Stimulated activated CD8-positive, alpha-beta memory T cell treated with anti-CD3 and anti-CD28 coated beads, Interleukin-15, amount 100 ng/mL, for 24 hours (primary cell): ENCODE data around the gene NISCH.

Source experiments
- DNase-seq: peaks from one replicate; pipeline ENCODE4 v3.0.0-alpha.2; 2020; ENCODE audit warnings: low read depth

NISCH gene

DNA sequence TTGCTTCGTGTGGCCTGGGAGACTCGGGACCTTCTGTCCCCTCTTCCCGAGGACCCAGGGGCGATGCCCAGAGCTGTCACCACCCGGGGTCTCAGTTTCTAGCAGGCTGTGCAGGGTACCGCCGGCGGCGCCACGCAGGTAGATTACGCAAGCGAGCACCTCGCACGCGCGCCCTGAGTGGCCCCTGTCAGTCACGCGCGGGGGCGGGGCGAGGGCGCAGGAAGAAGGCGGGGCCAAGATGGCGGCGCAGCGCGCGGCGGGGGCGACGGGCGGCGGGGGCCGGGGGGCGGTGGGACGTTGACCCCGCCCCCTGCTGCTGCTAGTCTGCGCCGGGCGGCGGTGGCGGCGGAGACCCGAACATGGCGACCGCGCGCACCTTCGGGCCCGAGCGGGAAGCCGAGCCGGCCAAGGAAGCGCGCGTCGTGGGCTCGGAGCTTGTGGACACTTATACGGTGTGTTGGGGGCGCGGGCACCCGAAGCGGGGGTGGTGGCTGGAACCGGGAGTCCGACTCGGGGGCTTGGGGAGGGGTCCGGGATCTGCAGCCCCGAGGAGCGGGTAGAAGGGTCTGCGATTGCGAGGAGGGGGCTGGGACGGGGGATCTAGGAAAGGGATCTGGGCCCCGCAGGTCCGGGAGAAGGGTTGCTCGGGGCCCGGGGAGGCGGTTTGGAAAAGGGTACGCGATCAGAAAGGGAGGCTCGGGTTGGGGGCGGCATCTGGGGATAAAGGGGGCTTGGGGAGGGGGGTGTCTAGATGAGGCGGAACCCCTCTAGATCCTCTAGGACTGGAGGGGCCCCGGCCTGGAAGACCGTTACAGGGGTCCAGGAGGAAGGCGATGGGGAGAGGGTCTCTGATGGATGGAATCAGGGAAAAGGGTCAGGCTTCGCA is at the start of gene NISCH:
Gene NISCH, plus strand, starts transcription at position 322 of the 886 bp plus-strand sequence. Its CDS starts 38 bp downstream, at position 360.
- DNase-seq, result peak; percentile 98

DNA sequence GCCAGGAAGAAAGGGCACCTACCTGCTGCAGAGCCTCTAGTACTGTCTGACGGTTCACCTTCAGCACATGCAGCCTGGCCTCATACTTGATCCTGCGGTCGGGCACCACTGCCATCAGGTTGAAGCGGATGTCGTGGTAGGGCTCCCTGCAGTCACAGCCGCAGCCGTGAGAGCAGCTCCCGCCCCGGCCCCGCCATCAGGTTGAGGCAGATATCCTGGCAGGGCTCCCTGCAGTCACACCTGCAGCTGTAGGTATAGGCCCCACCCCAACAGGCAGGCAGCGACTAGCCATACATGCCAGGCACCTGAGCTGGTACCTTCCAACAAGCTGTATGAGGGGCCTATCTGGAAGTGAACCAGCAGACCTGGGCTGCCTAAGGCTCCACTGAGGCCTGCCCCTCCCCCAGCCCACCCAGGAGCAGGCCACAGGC is 49.2 kb upstream of the NISCH start:
- no peak for DNase-seq

DNA sequence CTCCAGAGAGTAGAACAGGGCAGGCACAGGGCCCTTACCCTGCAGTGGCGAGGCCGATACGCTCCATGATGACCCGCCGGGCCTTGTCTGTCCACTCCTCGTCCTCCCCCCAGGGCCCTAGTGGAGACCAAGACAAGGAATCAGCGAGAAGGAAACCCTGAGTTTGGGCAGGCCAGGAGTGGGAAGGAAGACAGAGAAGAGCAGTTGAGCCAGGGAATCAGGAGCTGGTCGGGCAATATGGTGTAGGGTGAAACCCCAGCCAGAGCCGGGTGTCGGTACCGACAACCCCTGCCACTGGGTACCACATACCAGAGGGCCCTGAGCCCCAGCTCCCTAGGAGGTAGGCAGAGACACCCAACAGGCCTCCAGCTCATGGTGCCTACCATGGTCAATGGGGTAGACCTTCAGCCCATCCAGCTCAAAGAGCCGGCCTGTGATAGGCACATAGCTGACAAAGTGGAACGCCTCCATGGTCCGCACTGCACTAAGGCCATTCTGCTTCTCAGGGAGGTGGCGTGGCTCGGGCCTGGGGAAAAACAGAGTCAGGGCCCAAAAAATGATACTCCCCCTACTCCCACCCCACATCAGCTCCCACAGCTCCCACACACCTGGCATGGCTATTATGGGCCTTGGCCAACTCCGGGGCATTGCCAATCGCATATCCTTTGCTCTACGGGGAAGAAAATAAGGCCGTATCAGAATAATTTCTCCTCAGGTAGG is 48.5 kb upstream of the NISCH start:
- no peak for DNase-seq

DNA sequence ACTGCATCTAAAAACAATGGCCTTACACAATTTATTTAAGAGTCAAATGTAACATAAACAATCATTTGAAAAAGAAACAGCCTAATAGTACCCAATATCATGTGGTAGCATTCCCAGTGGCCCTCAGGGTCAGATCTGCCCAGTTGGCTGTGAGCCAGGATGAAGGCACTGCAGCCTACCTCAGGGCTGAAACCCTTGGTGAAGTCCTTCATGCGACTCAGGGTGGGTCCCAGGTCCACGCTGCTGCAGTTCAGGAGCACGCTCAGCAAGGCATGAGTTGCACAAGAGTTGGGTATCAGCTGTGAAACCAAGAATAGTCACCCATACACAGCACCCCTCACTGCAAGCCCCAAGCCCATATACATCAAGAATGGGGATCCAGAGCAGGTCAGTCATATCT is 47.6 kb upstream of the NISCH start:
- no peak for DNase-seq

DNA sequence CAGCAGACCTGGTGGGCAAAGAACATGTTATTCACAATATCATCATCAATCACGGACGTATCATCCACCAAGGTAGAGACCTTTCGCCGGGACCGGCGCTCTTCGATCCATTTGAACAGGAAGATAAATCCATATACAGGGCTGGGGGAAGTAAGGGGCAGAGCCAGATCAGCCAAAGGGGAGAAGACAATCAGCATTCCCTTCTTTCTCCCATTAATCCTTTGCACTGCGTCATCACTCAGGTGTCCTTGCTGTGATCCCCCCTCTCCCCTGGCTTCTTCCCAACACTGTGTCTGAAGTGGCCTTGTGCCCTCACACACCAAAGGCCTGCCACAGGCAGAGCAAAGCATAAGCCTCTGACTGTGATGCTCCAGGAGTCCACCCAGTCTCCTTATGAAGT is 46.9 kb upstream of the NISCH start:
- DNase-seq, result no peak

DNA sequence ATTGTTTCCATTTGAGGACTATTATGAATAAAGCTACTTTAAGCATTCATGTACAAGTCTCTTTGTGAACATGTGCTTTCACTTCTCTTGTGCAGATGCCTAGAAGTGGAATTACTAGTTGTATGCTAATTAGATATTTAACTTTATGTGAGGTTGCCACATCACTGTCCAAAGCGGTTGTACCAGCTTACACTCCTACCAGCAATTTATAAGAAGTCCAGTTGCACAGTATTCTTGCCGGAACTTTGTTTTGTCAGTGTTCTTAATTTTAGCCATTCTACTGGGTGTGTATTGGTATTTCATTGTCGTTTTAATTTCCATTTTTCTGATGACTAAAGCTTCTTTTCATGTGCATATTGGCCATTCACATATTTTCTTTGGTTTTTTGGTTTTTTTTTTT is 39.6 kb upstream of the NISCH start:
- no peak for DNase-seq

DNA sequence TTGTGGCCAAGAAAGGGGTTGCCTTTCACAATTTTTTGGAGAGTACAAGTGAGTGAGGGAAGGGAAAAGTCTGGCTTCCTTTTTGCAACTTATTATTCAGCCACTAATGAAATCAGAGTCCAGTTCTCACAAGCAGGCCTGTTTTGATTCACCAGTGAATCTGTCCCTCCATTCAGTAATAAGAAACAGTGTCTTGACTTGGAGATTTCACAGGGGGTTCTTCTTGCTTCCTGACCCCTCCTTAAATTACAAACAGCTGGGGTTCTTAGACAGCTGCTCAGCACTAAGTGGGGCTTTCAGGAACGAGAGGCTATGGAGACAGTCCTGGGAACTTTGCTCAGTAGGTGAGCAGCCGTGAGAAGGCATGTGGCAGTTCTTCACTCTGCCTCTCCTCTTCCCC is 35.0 kb upstream of the NISCH start:
- no peak for DNase-seq

DNA sequence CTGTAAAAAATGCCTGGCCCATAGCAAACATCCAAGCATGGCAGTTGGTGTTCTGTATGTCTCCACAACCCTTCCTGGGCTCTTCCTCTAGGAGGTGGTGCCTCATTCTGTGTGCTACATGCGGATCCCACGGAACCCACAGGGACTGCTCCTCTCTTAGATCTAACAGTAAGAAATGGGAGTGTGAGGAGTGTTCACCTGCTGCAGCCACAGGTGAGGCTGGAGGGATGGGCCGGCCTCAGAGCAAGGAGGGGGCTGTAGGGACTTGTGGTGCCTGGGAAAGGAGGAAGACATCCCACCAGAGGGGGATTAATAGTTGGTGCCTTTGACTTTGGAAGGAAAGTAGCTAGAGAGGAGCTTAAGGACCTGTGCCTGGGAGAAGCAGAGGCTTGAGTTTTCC is 32.7 kb upstream of the NISCH start:
- no peak for DNase-seq

DNA sequence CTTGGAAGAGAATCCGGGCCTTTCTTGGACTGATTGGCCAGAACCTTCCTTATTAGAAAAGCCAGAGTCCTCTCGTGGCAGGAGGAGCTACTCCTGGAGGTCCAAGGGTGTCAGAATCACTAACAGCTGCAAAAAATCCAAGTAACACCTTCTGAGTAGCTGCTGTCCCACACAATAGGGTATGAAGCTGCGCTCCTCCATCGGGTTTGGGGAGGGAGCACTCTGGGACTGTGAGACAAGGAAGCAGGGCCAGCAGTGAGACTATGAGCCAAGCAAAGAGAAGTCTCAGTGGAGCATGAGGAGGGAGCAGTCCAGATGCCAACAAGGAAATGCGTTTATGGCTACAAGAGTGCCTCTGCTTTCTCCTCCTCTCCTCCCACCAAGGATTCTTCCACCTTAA is 32.2 kb upstream of the NISCH start:
- DNase-seq, result no peak

DNA sequence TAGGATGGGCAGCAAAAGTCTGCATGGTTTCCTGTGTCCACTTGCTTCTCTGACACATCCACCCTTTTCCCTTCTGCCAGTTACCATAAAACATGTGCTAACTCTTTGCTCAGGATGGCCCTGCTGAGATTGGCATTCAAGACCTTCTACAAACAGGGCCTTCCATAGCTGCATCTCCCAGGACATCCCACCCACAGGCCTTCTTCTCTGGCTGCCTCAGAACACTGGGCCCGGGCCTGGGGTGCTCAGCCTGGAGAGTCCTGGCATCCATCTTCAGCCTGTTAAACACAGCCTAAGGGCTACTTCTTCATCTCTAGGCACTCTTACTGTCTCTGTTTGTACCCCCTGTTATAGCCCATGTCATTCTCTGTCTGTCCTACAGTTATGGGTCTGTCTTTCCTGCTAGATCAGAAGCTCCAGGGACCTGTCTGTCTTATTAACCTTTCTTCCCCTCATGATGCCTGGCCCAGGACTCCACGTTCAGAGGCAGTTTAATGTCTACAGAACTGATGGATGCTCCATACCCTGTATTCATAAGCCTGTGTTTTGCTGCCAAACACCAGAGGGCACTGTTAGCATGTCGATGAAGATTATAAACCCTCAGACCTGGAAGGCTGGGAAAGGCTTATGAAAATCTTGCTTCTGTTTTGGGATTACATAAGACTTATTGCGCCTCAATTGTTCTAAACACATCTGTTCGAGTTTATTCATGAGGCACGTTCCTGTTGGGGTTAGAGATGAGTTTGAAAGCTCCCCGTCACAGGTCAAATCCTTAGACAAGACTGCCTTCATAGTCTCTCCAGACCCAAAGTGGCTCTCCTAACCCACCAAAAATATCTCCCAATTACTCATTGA is 27.0 kb upstream of the NISCH start:
- no peak for DNase-seq

DNA sequence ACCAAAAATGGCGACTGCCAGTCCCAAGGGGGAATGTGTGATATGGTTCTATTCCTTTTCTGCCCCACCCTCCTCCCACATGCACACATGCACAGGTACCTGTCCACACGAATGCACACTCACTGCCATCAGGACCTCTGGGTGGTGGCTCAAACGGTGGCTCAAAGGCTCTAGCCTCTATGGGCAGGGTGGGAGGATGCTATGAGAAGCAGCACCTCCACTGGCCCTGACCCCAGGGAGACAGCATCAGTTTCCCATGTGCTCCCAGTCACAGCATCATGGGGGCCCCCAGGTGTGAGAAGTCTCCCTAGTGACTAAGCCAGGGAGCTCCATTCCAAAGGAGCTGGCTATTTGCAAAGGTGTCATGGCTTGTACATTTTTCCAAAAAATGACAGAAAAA is 26.4 kb upstream of the NISCH start:
- no peak for DNase-seq

DNA sequence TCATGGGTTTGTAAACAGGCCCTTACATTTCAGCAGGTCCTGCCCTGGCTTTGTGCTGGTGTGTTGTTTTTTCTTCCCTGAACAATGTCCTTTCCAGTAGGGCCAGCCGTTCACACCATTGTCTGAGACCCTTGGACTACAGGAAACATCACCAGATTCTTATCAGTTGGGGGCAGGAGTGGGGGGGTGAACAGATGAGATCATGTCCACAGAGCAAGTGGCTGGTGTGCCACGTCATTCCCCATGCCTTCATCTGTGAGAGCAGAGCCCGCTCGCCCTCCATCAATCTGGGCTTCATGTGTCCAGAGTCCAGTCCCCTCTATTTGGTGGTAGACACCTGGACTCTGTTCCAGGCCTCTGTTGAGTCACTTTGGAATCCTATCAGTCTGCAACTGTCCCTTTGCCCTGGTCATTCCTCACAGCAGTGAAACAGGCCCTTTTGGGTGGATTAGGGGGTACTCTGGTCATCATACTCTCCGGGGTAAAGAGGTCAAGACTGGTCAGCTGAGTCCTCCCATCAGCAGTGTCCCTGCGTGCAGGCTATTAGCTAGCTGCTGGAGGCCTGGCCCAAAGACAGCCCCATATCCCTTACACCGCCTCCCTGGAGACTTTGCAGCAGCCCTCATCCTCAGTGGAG is 25.5 kb upstream of the NISCH start:
- DNase-seq, result no peak

DNA sequence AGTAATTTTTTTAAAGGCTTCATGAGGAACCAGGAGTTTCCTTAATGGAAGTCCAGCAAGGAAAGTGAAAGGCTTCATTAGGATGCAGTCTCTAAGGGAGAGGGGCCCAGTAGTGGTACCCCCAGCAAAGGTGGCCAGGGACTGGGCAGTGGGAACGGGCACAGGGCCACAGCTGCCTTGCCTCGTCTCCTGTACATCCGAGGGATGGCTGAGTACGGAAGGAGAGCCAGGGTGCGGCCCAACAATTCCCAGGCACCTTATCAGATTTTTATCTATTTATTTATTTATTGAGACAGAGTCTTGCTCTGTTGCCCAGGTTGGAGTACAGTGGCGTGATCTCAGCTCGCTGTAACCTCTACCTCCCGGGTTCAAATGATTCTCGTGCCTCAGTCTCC is 25.0 kb upstream of the NISCH start:
- DNase-seq, result no peak

DNA sequence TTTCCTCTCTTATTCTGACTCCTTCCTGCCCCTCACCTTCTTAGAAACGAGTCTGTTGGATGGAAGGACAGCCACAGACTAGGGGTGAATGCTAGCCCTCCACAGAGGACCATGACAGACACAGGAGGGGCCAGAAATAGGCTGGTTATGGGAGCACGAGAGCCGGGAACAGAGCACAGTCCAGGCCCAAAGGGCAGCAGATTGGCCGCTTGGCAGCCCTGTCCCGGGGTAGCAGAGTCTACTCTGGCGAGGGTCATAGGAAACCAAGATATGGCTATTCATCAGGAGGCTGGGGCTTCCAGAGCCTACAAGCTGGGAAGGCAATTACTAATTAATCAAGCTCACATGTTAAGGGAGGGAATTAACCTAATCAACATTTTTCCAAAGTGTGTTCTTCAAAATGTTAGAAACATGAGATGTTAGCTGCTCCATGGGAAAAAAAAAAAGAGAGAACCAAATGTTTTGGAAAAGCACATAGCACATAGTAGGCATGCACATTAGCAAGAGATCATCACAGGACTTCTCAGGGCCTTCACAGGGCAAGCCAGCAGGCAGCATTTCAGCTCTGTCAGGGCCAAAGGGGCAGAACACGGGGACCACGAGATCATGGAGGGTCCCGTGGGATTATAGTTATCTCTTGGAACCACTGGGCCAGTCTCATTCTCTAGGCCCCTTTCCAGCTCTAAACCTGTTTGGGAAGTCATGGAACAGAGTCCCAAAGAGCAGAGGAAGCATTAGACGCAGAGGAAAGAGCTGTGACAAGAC is 23.8 kb upstream of the NISCH start:
- DNase-seq, result no peak

DNA sequence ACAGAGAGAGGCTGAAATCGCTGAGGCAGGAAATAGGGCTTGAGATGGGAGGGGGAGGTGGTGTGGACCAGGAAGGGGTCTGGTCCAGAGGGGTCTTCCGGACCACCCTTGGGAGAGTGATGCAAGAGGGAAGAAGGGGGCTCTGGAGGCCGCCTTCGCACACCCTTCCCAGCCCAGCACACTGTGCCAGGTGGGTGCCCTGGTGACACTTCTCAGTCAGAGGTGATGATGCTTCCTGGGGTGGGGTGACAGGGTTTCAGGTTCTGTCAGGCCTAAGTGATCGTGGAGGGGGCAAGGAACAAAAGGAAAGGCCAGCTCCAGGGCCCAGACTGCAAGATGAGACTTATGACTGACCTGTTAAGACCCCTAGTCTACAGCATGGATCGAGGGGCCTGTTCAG is 23.2 kb upstream of the NISCH start:
- no peak for DNase-seq

DNA sequence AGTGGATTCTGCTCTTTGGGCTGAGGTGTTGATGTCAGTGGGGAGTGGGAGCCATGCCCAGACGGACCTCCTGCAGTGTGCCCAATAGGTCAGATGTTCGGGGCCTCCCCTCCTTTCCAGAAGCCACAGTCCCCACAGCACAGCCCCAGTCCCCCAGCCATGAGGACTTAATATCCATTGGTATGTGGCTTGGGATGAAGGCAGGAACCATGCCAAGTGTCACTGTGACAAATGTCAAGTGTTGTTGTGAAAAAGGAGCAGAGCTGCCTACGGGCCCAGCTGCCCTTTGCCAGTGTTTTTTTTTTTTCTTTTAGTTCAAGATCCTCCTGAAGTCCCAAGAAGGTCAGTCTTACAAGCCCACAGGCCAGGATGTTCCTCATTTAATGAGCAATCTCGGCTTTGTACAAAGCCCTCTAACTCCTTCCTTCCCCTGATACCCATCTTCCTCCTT is 22.7 kb upstream of the NISCH start:
- DNase-seq, result no peak

DNA sequence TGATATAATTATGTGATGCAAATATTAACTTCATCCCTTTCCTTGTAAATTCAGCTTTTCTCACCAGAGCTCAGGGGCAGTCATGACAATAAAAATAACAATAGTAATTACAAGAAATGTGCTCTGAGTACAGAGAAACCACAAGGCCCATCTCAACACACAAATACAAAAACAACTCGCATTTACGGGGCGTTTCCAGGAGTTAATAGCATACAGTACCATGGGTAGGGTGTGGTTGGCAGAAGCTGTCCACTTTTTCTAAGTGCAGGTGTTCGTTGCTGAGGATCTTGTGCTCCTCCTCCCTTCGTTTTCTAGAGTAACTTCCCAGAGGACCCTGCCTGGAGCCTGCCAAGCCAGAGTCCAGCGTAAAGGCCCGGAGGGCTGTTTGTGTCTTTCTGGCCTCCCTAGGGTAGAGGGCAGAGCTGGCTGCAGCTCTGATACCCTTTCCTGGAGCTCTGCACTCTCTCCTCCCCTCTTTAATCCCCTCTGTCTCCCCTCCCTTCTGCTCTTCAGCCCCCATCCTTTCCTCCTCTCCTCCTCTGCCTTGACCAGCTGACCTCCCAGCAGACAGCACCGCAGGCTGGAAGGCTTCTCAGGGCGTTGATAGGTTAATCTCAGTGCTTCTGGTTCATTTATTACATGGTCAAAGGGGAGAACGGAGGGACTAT is 21.9 kb upstream of the NISCH start:
- no peak for DNase-seq

DNA sequence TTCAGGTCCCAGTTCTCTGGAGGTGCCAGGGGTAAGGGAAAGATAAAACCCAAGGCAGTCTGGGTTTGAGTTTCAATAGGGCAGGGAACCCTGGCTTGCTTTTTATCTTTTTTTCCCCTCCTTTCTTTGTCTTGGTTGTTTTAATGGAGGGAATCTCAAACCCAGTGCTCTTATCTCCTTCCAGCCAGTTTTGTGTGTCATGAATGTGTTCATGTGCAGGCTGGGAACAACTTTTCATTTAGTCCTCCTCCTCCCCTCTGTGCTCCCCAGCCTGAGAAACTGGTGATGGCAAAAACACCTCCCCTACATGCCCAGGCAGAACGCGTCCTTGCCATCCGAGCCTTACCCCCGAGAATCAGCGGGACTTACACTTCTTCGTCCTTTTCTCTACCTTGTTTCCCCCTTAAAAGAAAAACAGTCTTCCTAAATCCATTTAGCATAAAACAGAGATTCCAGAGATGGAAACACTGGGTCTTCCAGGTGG is 21.4 kb upstream of the NISCH start:
- no peak for DNase-seq

DNA sequence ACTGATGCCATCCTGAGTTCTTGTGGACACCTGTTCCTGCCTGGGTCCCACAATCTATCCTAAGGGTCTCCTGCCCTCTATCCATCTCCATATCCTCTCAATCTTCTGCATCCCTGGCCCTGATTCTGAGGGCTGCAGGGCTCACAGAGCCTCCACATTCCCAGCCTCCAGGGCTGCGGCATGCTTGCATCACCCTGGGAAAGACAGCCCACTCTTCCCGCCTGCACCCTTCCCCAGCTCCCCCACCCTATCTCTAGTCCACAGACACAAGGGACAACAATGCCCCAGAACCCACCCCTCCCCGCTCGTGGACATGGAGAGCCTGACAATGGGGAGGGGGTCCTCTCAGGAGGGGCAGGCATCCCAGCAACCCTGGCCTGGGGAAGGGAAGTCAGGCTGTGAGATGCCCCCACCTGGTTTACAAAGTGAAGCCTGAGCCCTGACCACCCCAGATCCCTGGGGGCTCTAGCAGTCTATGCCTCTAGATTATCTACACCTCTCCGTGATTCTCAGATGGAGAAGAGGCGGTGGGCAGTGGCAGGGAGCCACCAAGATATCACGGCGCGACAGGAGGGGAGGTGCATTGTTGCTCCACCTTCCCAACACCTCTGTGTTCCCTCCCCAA is 20.8 kb upstream of the NISCH start:
- no peak for DNase-seq
